Epithelial cell of proximal tubule (primary cell): ENCODE results near the gene SPINK8. TPM values are rescaled to one million over a fixed set of nuclear protein-coding genes. Genes with fewer than 3 reads are reported as not detected.
"Not testable (repeated sequence)": the region's sequence is repeated elsewhere in the genome, so short reads cannot be mapped to it uniquely, and the experiment has no call there.

ENCODE experiments used
- DNase-seq: peaks from one replicate; pipeline ENCODE4 v3.0.0-alpha.2; 2011; ENCODE audit warnings: low read depth
- H3K4me3 ChIP-seq: 2 replicates; pipeline ENCODE4 v1.5.1; 2011; ENCODE audit warnings: low read depth, mild to moderate bottlenecking, low read length
- total RNA-seq: library from RNA; depleted of rRNA; stranded (reverse); fragments of >200 nt; gene quantifications from 2 replicates; pipeline ENCODE4 v1.2.3, GENCODE V29; 2015
- TF ChIP-seq, protein P1 (sequence below): conservative IDR thresholded peaks from 2 replicates; pipeline ENCODE4 v1.5.1; 2012; ENCODE audit warnings: low read depth, mild to moderate bottlenecking, low read length

The SPINK8 gene
- total RNA-seq, 1 donor from 2014 or later, result not detected

DNA sequence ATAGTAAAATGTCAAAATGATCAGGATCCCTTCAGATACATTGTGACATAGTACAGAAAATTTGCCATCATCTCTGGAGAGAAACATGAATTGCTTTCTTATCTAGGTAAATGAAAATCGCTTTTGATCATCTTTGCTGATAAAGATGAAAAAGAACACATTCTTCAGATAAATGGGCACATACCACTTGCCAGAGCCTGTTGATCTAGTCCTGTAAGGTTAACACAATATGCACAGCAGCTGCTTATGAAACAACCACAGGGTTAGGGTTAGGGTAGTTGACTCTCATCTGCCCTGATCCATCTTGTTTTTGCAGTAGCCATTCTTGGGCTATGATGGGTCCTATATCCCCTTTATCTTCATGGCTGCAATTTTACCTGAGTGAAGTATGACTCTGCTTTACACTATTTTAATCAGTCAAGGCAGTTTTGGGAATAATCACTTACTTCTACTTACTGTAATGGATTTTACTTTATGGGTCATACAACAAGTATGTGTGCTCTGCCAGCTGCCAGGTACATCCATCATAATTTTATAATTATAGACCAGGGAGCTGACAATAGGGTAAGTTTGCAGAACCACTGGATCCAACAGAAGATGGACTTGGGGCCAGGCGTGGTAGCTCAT, 12.6 kb upstream of the SPINK8 start:
- no peak for DNase-seq
- TF ChIP-seq, protein P1, sequence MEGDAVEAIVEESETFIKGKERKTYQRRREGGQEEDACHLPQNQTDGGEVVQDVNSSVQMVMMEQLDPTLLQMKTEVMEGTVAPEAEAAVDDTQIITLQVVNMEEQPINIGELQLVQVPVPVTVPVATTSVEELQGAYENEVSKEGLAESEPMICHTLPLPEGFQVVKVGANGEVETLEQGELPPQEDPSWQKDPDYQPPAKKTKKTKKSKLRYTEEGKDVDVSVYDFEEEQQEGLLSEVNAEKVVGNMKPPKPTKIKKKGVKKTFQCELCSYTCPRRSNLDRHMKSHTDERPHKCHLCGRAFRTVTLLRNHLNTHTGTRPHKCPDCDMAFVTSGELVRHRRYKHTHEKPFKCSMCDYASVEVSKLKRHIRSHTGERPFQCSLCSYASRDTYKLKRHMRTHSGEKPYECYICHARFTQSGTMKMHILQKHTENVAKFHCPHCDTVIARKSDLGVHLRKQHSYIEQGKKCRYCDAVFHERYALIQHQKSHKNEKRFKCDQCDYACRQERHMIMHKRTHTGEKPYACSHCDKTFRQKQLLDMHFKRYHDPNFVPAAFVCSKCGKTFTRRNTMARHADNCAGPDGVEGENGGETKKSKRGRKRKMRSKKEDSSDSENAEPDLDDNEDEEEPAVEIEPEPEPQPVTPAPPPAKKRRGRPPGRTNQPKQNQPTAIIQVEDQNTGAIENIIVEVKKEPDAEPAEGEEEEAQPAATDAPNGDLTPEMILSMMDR, result no peak
- no peak overlapping the region for H3K4me3 ChIP-seq

DNA sequence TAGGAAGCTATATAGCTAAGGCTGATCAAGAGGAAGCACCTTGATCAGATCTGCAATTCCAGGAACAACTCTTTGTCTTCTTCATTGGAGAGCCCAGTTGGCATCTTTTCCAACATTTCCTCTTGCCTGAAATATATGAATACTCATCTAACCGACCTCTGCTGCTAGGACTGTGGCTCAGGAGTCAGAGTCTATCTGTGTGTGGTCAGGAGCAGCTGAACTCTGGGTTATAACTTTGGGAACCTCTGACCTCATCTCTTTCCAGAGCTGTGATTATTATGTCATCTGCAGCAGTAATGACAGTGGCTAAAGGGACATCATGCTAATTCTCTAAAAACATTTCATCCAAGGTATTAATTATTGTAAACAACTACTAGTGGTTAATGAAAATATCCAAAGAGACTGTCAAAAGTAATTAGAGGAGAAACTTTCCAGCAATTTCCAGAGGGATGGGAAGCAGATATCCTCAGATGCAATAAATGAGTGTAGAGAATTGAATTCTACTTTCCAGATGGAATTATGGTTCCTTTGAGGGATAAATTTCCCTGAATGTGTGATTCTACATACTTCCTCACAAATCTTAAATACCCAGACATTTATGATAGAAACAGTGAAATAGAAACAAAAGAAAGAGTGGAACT, 11.5 kb upstream of the SPINK8 start:
- no peak overlapping the region for H3K4me3 ChIP-seq
- TF ChIP-seq, protein P1, result no peak
- DNase-seq, result no peak

DNA sequence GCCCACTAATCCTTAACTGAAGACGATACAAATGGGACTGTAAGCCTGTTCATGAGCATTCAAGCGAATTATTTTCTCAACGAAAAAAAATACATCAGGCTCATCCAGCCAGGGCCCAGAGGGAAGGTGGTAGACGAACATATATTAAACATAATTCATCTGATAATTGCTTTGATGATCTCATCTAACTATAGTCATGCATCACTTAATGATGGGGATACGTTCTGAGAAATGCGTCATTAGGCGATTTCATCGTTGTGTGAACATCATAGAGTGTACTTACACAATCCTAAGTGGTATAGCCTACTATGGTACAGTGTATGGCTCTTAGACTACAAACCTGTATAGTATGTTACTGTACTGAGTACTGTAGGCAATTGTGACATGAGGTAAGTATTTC, 10.0 kb upstream of the SPINK8 start:
- DNase-seq, result no peak
- no peak overlapping the region for H3K4me3 ChIP-seq
- TF ChIP-seq, protein P1, result no peak

DNA sequence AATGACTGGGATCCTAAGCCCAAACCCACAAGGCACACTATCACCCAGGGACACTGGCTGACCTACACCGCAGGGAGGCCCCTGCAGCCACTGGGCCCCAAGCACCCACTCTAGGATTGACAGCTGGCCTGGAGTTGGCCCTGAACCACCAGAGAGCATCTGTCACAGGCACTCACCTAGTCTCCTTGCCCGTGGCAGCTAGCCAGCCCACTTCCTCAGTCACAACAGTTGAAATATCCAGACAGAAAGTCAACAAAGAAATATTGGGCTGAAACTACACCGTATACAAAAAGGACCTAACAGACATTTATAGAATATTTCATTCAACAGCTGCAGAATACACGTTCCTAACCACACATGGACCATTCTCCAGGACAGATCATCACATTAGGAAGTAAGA, 5.2 kb upstream of the SPINK8 start:
- DNase-seq, result no peak
- TF ChIP-seq, protein P1, result no peak
- no peak overlapping the region for H3K4me3 ChIP-seq

DNA sequence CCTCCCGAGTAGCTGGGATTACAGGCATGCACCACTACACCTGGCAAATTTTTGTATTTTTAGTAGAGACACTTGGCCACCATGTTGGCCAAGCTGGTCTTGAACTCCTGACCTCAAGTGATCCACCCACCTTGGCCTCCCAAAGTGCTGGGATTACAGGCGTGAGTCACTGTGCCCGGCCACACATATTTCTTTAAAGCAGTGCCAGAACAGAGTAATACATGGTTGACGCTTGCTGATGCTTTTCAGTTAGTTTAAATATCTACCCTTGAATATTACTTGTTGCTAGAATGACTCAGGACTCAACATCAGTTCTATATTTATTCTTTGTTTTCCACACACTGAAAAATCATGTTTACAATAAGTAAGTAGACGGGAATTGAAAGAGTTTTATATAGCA, 4.1 kb upstream of the SPINK8 start:
- DNase-seq, H3K4me3 ChIP-seq: not testable (repeated sequence)

DNA sequence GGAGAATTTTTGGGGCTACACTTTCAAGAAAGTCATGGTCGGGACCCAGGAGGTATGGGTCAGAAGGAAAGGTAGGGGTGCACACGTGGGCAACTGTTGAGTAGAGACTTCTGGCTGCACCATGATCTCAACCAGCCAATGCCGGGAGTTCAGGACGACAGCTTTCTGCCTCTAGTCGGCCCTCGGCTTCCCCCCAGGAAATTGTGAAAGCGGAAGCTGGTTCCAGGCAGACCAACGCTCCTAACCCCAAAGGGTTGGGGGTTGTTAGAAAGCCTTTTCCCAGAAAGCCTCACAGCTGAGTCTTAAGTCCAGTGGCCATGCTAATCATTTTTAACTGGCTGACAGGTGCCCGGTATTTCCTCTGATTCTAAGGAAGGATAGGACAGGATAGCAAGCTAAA, 1.8 kb upstream of the SPINK8 start:
- H3K4me3 ChIP-seq, DNase-seq: not testable (repeated sequence)

DNA sequence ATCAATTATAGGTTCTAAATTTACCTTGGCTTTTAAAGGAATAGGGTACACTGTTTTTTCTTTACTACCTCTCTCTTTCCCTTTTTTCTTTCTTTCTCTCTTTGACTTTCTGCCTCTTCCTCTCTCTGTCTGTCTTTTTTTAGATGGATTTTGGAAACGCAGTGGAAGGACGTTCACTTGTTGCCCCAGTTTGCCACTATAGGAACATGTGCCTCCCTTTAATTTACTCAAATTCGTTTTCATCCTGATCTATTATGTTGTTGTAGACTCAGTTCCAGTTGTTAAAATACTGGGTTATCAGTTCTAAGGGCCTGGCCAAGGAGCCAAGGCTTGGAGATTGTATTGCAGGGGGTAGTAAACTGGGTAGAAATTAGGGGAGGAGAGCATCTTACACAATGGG, 1.1 kb upstream of the SPINK8 start:
- no peak overlapping the region for H3K4me3 ChIP-seq
- no peak for DNase-seq
- TF ChIP-seq, protein P1, result no peak

DNA sequence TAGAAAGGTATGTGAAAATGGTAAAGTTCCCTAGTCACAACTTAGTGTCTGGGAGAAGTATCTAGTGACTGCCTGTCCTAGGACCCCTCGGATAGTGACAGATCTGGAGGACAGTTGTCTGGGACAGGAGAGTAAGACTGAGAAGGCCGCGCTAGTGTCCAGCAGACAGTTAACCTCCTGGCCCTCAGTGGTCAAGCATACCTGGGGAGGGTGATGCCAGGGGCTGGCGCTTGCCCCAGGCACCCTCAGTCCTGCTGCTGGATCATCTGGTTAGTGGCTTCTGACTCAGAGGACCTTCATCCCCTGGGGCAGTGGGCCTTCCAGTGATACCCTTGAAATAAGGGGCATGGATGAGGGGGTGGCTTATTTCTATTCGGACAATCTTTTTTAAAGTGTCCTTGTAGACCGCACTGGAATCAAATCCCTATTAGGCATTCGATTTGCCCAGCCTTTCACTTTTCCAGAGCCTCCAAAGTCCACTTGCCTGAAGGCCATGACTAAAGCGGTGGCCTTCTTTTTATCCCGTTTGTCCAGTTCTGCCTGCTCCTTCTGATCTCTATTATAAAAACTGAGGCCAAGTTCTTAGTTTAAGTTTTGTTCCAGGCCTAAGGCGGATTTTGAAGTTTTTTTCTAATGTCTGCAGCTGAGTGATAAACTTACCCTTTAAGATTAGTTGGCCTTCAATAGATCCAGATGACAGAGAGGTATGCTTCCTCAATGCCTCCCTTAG, 1.6 kb downstream of the SPINK8 start:
- not testable (repeated sequence) for DNase-seq, H3K4me3 ChIP-seq
